Endothelial cell of hepatic sinusoid (primary cell): Measurements from ENCODE around the gene ANKIB1.

Experiments used
- in situ Hi-C: cut with HindIII; loops from 2 replicates; pipeline ENCODE4 v1.10.0; 2017; ENCODE audit warnings: low sequenced_read_pairs

The ANKIB1 gene

DNA sequence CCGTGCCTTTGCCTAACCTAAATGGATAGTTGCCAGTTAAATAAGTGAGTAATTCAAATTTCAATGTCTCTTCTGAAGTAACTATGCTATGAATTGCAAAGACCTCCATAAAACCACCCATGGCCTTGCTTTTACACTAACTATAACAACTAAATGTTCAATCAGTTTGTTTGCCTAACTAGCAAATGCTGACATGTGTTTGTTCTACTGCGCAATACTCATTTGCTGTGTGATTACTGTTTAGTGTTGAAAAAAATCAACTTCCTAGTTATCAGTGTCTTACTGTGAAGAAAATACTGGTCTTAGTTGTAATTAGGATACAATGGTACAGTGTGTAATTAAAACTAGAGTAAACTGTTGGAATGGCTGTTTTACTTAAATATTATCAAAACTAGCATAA is 154.2 kb downstream of the ANKIB1 start:
- in situ Hi-C loops: no loop called here

DNA sequence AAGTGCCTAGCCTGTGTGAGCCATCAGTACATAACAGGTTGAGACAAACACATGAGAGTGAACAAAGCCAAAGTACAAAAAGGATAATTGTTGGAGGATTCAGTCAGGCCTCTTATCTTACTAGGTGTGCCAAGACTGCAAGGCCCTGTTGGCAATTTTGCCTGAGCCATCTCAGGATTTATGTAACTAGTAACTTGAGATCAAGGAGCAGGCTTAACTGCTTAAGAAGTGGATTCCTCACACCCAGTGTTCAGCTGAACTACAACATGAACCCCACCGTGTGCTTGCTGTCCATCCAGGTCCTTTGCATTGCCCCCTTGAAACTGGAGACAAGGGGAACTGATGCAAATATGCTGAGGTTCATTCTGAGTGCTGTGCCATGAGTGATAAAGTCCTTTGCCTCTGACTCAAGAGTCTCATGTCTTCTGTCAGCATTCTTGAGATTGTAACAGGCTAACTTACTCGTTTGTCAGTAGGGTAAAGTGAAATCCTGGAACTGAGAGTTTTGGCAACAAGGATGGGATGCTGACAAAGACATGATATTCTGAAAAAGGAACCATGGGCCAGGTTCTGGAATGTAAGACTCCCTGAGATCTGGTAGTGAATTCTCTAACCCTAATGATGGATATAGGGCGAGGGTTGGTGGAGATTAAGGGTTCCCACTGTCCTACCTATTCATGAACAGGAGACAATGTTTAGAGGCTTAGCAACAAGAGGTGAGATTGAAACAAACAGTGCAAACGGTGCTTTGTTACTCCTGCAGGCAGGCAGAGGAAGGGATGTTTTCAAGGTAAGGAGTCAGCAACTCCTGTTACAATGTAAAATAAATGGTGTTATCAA is 157.4 kb downstream of the ANKIB1 start:
- in situ Hi-C loops: no loop called here

DNA sequence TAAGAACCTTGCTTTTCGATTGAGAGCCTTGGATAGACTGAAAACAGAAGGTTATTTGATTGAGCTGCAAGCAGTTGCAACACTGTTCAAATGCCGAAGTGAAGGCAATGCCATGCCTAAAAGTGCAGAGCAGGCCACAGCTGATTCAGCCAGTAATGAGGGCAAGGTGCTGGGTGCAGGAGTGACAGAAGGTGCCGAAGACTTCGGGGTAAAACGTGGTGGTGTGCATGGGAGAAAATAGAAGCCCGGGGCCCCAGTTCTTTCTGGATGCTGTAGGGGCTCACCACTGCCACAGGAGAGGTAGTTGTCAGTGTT is 157.9 kb downstream of the ANKIB1 start:
- in situ Hi-C loops: no loop called here

DNA sequence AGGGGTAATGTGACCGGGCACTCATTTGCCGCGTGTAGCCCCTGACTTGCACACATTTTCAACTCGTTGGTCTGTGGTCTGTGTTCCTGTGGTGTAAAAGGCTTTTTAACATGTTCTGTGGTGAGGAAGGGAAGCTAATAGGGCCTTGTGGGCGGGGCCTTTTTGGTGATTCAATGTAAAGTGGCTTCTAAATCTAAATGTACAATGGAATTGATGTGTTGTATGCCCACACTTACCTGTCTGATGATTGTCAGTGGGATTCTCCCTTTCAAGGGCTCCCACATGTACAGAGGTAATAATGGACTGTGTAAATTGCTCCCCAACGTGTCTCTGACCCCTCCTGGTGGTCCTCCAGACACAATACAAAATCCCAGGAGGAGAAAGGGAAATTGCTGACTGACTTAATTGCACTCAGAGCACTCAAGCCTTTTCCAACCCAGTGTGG is 158.4 kb downstream of the ANKIB1 start:
- in situ Hi-C loops: no loop called here

DNA sequence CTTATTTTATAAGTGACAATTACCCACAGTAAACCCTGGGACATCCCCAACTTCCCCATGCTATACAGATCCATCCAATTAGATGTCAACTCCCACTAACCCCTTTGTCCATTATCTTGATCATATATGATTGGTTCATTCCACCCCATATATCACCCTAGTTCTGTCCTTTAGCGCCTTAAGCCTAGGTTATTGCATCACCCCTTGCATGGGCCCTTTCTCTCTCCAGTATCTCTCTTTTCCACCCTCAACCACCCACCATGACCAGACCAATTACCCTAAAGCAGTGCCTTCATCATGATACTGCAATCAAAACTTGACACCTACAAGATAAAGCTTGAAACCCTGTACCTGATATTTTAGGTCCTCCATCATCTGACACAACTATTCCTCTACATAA is 163.6 kb downstream of the ANKIB1 start:
- in situ Hi-C loops: no loop called here

DNA sequence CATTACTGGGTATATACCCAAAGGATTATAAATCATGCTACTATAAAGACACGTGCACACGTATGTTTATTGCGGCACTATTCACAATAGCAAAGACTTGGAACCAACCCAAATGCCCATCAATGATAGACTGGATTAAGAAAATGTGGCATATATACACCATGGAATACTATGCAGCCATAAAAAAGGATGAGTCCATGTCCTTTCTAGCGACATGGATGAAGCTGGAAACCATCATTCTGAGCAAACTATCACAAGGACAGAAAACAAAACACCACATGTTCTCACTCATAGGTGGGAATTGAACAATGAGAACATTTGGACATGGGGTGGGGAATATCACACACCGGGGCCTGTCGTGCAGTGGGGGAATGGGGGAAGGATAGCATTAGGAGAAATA is 164.4 kb downstream of the ANKIB1 start:
- in situ Hi-C loops: loop anchor here (5.0 kb wide), 1 partner anchor 42 kb away; no protein-coding TSS in a partner anchor

DNA sequence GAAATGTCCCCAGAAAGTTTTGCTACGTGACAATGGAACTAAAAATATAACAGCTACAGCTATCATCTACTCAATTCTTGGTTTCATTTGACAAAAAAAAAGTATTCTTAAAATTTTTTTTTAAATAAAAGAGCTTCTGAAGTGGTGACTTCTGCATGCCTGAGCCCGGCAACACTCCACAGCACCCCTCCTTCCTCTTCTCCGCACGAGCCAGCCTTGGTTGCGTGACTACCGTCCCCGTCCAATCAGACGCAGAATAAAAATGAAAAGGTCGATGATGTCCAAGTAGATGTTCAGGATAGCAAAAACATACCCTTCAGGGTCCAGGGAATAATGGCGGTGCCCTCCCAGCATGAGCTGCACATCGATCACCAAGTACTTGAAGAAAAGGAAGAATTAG is 167.0 kb downstream of the ANKIB1 start:
- in situ Hi-C loops: loop anchor here (5.0 kb wide), 1 partner anchor 40 kb away; no protein-coding TSS in a partner anchor

DNA sequence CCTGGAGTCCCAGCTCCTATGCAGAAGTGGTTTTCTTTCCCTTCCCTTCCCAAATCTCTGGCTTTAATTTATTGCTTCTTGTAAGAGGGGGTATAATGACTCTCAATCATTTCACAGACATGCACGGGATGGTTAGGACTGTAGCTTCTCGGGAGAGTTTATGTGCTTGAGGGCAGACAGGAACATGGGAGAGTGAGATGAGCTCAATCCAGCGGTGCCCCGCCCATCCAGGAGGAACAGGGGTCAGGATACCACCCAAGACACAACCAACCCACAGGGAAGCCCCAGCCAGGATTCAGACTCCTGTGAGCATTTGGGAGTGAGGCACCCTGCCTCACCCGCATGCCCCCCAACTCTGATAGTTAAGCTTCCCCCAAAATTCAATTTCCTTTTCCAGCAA is 167.8 kb downstream of the ANKIB1 start:
- in situ Hi-C loops: loop anchor here (5.0 kb wide), 1 partner anchor 39 kb away; no protein-coding TSS in a partner anchor

DNA sequence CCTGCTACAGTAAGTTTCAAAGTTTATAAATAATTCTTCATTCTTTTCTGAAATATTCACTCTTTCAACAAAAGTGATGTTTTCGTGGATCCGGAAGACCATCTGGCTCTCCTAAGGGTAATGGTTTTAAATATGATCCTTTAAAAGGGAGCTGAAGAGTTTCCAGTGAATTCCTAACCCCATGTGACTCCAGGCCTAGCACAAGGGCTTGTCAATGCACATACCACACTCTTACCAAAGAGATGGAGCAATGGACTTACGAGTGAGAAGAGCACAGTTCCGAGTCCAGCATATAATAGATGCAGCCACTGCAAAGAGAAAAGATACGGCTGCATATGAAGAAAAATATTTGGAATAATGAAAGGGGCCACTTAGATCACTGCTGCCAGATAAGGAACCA is 169.5 kb downstream of the ANKIB1 start:
- in situ Hi-C loops: no loop called here

DNA sequence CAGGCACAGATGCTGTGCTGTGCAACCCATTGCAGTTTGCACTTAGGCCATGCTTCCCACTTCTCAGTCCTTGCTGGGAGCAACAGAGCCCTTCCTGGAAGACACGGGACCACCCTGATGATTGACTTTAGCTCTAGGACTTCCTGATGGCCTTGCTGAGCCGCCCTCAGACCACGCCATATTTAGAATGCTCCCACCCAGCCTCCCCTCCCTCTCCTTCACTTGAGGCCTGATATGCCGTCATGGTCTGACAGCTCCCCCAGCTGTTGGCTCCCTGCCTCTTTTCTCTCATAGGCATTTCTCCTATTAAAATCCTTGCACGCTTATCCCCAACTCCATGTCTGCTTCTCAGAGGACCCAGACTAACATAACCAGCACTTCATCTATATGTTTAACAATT is 172.1 kb downstream of the ANKIB1 start:
- in situ Hi-C loops: no loop called here

DNA sequence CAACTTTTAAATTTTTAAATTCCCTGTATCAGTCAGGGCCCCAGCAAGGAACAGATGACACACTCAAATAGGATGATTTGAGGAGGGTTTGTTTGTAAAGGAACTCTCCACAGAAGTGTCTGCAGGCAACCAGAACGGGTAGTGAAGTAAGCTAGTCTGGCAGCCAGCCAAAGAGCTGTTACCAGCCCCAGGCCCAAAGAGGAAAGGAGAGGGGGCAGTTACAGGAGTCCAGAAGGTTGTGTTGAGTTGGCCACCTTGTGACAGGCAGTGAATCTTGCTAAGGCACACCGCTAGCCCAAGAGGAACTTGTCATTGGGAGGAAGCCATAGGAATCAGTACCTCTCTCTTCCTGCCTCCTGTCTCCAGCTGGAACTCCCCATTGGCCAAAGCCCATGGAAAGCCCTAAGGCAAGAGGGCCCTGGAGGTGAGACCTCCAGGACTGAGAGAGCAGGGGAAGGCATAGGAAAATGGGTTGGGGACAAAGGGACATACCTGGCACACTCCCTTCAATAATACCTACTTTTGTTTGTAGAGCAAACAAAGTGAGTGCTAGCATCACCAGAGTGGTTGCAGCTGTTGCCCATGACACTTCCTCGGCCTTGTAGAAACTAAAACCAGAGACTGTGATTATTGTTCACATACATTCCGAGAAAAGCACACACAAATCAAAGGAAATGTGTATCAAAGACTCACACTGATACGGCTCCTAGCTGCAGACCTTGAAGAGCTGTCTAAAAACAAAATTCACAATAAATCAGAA is 176.1 kb downstream of the ANKIB1 start:
- in situ Hi-C loops: no loop called here

DNA sequence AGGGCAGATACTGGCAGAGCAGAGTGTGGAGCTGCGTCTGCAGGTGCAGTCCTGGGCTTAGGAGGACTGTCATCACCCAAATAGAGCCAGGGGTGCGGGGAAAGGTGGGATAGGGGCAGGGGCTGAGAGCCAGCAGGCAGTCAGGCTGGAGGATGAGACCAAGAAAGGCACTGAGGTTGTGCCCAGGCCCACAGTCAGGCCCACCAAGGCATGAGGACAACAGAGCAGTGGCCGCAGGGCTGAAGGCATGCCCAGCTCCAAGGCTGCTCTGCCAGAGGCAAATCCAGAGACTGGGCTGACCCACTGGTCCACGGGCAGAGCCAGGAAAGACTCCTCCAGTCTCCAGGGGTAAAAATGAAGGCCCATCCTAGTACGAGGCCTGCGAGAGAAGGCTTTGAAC is 177.2 kb downstream of the ANKIB1 start:
- in situ Hi-C loops: no loop called here

DNA sequence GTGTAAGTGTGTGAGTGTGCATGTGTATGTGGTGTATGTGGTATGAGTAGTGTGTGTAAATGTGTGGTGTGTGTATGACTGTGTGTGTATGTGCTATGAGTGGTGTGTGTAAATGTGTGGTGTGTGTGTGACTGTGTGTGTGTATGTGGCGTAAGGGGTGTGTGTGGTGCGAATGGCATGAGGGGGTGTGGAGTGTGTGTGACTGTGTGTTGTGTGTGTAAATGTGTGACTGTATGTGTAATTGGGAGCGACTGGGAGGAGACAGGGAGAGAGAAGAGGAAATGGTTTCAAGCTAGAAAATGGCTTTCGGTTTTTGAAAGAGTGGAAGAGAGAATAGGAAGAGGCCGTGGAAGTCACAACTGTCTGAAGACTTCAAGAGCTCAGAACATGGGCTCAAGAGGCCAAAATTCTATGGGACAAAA is 177.9 kb downstream of the ANKIB1 start:
- in situ Hi-C loops: no loop called here

DNA sequence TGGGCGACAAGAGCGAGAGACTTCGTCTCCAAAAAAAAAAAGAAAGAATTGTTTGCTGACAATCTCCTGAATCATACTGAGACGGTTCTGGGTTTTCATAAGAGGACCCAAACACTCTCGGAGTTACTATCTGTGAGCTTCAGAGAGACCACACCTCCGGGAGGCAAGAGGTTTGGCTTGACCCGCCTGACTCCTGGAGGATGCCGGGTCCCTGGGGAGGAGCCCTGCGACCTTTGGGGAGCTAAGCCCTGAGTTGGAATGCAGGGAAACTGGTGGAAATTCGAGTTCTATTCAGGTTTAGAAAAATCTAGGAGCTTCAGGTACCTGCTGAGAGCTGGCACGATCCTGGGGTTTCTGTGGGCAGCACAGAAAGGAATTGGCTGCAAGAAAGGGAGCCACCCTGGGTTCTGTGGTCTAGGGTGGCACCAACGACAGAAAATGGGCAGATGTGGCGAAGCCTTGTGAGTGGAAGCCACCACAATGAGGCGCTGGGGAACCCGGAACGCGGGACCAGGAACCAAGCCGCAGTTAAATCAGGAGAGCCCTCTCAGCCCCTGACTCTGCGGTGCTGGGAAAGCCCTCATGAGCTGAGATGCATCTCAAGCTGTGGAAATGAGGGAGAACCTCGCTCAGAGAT is 179.7 kb downstream of the ANKIB1 start:
- in situ Hi-C loops: no loop called here

DNA sequence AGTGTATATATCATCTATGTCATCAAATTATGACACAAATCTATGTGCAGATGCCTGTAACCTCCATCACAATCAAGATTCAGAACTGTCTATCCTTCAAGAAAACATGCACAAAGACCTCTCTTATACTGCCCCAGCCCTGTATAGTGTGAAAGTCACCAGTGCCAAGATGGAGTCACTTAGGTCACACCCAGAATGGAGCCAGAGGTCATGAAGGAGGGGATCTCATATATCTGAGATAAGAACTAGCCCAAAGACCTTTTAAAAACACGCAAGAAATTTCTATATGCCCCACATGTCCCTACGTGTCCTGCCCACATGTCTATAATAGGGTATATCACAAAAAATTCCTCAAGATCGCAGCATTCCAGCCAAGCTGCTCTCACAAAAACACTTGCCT is 181.4 kb downstream of the ANKIB1 start:
- in situ Hi-C loops: no loop called here

DNA sequence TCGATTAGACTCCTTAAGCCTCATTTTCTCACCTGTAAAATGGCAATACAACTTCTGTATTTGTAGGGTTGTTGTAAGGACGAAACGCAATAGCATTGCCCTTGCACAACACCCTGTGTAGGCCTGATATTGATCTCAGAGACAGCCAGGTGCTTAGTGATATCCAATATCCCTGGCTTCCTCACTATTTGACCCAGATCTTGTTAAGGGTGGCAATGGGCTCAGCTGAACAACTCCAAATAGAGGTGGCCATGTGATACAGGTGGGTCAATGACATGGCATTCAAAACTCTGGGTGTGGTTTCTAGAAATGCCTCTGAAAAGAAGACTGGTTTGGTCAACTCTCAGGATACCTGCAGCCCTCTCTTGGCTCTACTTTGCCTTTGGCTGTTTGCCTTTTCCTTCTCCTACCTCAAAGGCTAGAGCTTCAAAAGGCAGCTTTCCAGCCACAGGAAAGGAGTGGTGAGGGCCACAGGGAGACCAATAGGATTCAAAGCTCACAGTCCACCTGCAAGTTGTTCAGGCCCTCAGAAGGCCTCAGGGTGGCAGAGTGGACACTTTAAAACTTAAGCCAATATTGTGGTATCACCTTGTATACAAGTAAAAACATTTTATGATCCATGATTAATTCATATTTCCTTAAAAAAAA is 186.6 kb downstream of the ANKIB1 start:
- in situ Hi-C loops: no loop called here

DNA sequence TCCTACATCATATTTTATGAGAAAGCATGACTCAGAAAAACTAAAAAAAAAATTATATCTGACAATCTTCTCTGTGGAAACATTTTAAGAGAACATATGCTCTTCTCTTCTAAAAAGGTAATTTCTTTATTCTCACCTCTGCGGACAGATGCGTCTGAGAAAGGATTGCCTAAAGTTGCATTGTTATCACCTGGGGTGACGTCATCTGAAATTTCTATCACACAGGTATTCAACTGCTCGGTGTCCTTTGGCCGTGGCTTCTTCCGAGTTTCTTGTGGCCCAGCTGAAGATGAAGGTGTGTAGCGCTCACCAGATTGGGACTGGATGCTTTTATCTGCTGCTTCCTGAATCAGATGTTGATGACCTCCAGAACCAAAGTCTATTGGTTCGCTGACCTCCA is 187.2 kb downstream of the ANKIB1 start:
- in situ Hi-C loops: no loop called here

DNA sequence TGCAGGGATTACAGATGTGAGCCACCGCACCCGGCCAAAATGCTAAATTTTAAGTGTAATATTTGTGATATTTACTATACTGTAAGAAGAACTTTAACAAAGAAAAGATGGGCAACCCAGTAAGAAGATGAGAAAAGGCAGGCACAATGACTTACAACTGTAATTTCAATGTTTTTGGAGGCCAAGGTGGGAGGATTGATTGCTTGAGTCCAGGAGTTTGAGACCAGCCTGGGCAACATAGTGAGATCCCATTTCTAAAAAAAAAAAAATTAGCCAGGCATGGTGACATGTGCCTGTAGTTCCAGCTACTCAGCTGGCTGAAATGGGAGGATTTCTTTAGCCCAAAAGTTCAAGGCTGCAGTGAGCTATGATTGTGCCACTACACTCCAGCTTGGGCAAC is 189.8 kb downstream of the ANKIB1 start:
- in situ Hi-C loops: no loop called here

DNA sequence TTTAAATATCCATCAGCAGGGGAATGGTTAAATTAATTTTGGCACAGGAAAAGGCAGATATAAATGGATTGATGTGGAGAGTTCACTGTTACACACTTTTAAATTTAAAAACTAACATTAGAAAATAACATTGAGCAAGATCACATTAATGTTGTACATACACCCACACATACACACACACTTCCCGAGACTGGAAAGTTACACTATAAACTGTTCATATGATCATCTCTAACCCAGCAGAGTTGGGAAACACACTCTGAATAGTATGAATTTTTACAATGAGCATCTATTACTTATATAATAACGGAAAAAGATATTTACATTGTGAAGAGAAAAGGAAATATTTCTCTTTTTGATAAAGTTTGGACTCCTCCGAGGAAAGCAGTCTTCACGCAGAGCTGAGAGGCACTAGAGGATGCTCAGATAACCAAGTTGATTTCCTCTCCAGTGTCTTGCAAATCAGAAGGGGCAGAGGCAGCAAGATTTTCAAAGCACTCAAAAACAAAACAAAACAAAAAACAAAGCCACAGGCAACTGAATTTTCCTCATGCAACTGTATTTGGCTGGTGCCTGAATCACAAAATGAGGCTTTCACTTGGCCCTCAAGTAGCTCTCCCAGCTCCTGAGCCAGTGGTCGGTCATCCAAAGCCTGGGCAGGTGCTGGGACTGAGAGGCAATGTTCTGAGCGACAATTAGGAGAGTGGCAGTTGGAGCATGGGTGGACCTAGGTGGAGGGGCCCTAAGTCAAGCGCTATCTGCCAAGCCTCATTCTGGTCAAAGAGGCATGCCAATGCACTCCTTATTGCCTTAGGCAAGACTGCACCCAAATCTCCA is 191.1 kb downstream of the ANKIB1 start:
- in situ Hi-C loops: no loop called here

DNA sequence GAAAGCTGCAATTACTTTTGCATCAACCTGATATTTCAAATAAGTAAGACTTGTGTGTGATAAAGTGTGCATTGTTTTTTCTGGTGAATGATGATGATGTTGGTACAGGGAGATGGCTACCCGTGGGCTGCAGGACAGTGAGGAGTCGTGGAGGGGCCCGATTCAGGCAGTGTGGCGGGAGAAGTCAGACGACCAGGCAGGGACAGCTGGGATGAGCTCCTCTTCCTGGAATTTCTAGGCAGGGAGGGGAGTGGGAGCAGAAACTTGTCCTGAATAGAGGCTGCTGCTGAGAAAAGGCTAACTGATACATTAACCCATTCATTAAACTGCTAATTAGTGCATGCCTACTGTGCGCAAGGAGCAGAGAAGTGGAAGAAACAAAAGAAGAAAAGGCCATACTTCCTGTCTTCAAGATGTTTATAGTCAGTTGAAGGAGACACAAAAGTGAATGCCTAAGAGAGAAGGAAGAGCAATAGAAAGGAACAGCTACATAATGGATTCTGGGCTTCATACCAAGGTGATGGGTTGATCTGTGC is 192.2 kb downstream of the ANKIB1 start:
- in situ Hi-C loops: no loop called here
